HepG2 (cell line): ENCODE measurements around the gene RPL3. TPM values are rescaled to one million over a fixed set of nuclear protein-coding genes. Genes with fewer than 3 reads are reported as not detected.

Experiments
- BRCA1 ChIP-seq: sonication (generic); formaldehyde crosslinking; IDR thresholded peaks from 2 replicates; pipeline ENCODE4 v1.4.0; 2020; ENCODE audit warnings: missing genetic modification reagents
- CBX1 ChIP-seq: IDR thresholded peaks from one replicate; pipeline ENCODE4 v1.6.1; 2016; ENCODE audit warnings: antibody characterized with exemption, low read depth
- ERF ChIP-seq: IDR thresholded peaks from 2 replicates; pipeline ENCODE4 v1.6.1; 2018; ENCODE audit warnings: missing biosample characterization, missing genetic modification reagents
- HOXA9 ChIP-seq: sonication (generic); formaldehyde crosslinking; IDR thresholded peaks from 2 replicates; pipeline ENCODE4 v1.8.1; 2022; ENCODE audit warnings: missing genetic modification reagents, mild to moderate bottlenecking, moderate library complexity, borderline replicate concordance
- KLF15 ChIP-seq: sonication (generic); formaldehyde crosslinking; IDR thresholded peaks from 2 replicates; pipeline ENCODE4 v1.8.1; 2023; ENCODE audit warnings: borderline replicate concordance, mild to moderate bottlenecking, inconsistent platforms, missing genetic modification reagents, mixed read lengths
- REPIN1 ChIP-seq: sonication (generic); formaldehyde crosslinking; IDR thresholded peaks from 2 replicates; pipeline ENCODE4 v1.8.0; 2022; ENCODE audit warnings: missing genetic modification reagents, low read depth, mild to moderate bottlenecking, borderline replicate concordance
- RNF2 ChIP-seq: fragments of 450-650 bp; conservative IDR thresholded peaks from 2 replicates; pipeline ENCODE4 v1.6.1; 2016; ENCODE audit warnings: low read depth
- SAFB2 ChIP-seq: sonication (generic); formaldehyde crosslinking; IDR thresholded peaks from 2 replicates; pipeline ENCODE4 v1.5.1; 2020; ENCODE audit warnings: missing genetic modification reagents, low read depth, mild to moderate bottlenecking, borderline replicate concordance
- SRF ChIP-seq: IDR thresholded peaks from 2 replicates; pipeline ENCODE4 v1.6.1; 2011; ENCODE audit warnings: mild to moderate bottlenecking, low read depth, low read length, moderate library complexity
- ZNF30 ChIP-seq: sonication (generic); formaldehyde crosslinking; IDR thresholded peaks from 2 replicates; pipeline ENCODE4 v1.5.0; 2020; ENCODE audit warnings: mild to moderate bottlenecking, missing genetic modification reagents
- ZNF75D ChIP-seq: sonication (generic); formaldehyde crosslinking; IDR thresholded peaks from 2 replicates; pipeline ENCODE4 v1.8.1; 2023; ENCODE audit warnings: missing genetic modification reagents, mild to moderate bottlenecking, borderline replicate concordance
- polyA plus RNA-seq, 8 experiments: library from polyadenylated mRNA; depleted of rRNA in 3 of 8; stranded (reverse) in 7 of 8; unstranded in 1 of 8; fragments of >200 nt; fragmentation: Illumina TruSeq in 4 of 8; extraction: Trizol in 4 of 8; gene quantifications; 2 replicates each; pipeline versions ENCODE4 v1.2.1 to v1.2.3, GENCODE V29; 2011 to 2016; ENCODE audit warnings: low read depth in 4 of 8, missing spikeins in 1 of 8, mixed read lengths in 1 of 8; ENCODE audit not compliant: insufficient read depth in 1 of 8
- total RNA-seq, 5 experiments: library from RNA; depleted of rRNA; stranded (reverse); fragments of >200 nt; fragmentation: Illumina TruSeq; extraction: Trizol; gene quantifications; 2 replicates each; pipeline ENCODE4 v1.2.3, GENCODE V29; 2016; ENCODE audit warnings: low read depth in 1 of 5
- TF ChIP-seq, protein P1 (sequence below), 2 experiments: sonication (generic) in 1 of 2; formaldehyde crosslinking in 1 of 2; IDR thresholded peaks; 2 replicates each; pipeline versions ENCODE4 v1.6.1 to v1.9.0; 2014 to 2022; ENCODE audit warnings: antibody characterized with exemption in 1 of 2, borderline replicate concordance in 1 of 2, inconsistent platforms in 1 of 2, low read depth in 1 of 2, missing genetic modification reagents in 1 of 2
- TF ChIP-seq, protein P2 (sequence below): sonication (generic); formaldehyde crosslinking; IDR thresholded peaks from 2 replicates; pipeline ENCODE4 v1.8.0; 2022; ENCODE audit warnings: mild to moderate bottlenecking, missing genetic modification reagents; ENCODE audit not compliant: insufficient replicate concordance

The RPL3 gene
- total and polyA plus RNA-seq, 2 of the 13 experiments (the other 11 are each of a cell fraction or from before 2014, with no cell fraction given), result 1,051 to 3,279 TPM

DNA sequence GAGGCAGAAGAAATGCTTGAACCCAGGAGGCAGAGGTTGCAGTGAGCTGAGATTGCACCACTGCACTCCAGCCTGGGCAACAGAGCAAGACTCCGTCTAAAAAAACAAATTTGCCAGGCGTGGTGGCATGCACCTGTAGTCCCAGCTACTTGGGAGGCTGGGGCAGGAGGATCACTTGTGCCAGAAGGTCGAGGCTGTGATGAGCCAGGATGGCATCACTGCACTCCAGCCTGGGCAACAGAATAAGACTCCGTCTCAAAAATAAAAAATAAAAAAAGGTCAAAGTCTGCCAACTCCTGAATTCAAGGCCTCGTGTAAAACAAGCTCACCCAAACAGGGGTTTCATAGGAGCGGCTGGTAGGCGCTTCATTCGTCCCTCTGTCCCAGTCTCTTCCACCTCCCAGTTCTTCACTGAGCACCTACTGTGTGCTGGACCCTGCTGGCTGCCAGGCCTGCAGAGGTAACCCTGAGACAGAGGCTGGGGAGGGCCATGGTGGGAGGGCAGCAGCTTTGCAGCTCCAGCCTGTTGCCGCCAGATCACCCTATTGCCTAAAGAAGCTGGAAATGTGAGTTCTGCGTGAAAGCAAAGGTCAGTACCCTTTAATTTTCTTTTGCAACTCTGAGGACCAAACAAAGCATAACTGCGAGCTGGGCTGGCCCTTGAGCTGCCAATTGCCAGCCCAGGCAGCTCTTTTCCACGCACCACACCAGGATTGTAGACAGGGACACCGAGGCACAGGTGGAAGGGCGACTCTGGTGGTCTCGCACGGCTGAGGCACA, 15.3 kb downstream of the RPL3 start (continued):
- TF ChIP-seq, protein P1, sequence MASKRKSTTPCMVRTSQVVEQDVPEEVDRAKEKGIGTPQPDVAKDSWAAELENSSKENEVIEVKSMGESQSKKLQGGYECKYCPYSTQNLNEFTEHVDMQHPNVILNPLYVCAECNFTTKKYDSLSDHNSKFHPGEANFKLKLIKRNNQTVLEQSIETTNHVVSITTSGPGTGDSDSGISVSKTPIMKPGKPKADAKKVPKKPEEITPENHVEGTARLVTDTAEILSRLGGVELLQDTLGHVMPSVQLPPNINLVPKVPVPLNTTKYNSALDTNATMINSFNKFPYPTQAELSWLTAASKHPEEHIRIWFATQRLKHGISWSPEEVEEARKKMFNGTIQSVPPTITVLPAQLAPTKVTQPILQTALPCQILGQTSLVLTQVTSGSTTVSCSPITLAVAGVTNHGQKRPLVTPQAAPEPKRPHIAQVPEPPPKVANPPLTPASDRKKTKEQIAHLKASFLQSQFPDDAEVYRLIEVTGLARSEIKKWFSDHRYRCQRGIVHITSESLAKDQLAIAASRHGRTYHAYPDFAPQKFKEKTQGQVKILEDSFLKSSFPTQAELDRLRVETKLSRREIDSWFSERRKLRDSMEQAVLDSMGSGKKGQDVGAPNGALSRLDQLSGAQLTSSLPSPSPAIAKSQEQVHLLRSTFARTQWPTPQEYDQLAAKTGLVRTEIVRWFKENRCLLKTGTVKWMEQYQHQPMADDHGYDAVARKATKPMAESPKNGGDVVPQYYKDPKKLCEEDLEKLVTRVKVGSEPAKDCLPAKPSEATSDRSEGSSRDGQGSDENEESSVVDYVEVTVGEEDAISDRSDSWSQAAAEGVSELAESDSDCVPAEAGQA (IDR thresholded peaks at IDR 0.05; ENCODE audit: low read depth), result no peak
- TF ChIP-seq, protein P1 (CRISPR knock-in tag; IDR thresholded peaks at IDR 0.05; ENCODE audit: borderline replicate concordance), result no peak
- TF ChIP-seq HOXA9 (CRISPR knock-in tag) (no peak), SRF (no peak), BRCA1 (CRISPR knock-in tag) (no peak), ZNF75D (no peak), RNF2 (no peak), REPIN1 (CRISPR knock-in tag) (no peak), KLF15 (CRISPR knock-in tag) (no peak), SAFB2 (CRISPR knock-in tag) (no peak), ERF (CRISPR knock-in tag) (no peak), CBX1 (no peak), ZNF30 (CRISPR knock-in tag) (no peak)
- TF ChIP-seq, protein P2, sequence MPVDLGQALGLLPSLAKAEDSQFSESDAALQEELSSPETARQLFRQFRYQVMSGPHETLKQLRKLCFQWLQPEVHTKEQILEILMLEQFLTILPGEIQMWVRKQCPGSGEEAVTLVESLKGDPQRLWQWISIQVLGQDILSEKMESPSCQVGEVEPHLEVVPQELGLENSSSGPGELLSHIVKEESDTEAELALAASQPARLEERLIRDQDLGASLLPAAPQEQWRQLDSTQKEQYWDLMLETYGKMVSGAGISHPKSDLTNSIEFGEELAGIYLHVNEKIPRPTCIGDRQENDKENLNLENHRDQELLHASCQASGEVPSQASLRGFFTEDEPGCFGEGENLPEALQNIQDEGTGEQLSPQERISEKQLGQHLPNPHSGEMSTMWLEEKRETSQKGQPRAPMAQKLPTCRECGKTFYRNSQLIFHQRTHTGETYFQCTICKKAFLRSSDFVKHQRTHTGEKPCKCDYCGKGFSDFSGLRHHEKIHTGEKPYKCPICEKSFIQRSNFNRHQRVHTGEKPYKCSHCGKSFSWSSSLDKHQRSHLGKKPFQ (CRISPR knock-in tag), result no peak
